Measurements from ENCODE around the gene TOB1.

TOB1 gene

GRCh38 chr17:50832267-50832863 is 33.8 kb downstream of the TOB1 start:
- no peak for DNase-seq (ENCODE audit: low read depth in 2 of 2)

DNA sequence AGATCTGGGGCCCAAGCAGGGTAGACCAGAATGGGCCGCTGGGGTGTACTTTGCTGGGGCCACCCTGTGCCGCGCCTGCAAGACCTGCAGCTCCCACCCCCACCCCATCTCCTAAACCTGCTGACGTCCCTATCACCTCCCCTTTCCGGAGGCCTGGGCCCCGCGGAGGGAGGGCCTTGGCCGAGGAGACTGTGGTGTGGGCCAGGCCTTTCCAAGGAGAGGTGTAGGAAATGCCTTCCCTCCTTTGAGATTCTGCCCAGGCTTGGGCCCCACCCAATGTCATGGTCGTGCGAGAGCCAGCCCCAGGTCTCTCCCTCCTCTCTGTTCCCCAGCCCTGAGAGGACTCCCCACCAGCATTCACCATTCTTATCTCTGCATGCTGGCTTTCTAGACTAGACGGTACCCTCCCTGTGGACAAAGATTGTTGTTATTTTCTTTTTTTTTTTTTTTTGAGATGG is 34.7 kb downstream of the TOB1 start:
- no peak for DNase-seq (ENCODE audit: low read depth in 2 of 2)

- DNase-seq (ENCODE audit: low read depth in 2 of 2): no peak
These were observed 35.2 kb downstream of the TOB1 start for GRCh38 chr17:50830994-50831393.

DNA sequence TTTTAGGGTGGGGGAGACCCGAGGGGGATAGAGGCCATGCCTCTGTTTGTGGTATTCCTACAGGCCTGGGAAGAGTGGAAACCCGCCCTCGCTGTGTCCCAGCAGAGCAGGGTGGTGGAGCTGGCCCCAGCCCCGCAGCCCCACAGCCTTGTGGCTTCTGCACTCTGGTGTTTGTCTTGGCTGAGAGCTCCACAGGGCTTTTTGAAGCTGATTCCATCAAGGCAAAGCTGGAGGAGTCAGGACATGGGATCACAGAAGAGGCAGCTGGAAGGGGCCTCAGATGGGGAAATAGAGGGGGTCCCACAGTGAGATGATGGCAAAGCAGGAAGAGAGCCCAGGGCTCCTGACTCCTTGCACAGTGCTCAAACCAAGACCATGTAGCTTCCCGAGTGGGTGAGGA is 35.8 kb downstream of the TOB1 start:
- DNase-seq (ENCODE audit: low read depth in 2 of 2): no peak

GRCh38 chr17:50829332-50829731 is 36.8 kb downstream of the TOB1 start:
- no peak for DNase-seq (ENCODE audit: low read depth in 2 of 2)

GRCh38 chr17:50828508-50829170 is 37.5 kb downstream of the TOB1 start:
- no peak for DNase-seq (ENCODE audit: low read depth in 2 of 2)

- DNase-seq (ENCODE audit: low read depth in 2 of 2): no peak
These were observed 41.0 kb downstream of the TOB1 start for GRCh38 chr17:50825188-50825587.

- no peak for DNase-seq (ENCODE audit: low read depth in 2 of 2)
These were observed 41.7 kb downstream of the TOB1 start for GRCh38 chr17:50824429-50824828.

- DNase-seq (ENCODE audit: low read depth in 2 of 2): no peak
These were observed 43.6 kb downstream of the TOB1 start for GRCh38 chr17:50822550-50822949.

DNA sequence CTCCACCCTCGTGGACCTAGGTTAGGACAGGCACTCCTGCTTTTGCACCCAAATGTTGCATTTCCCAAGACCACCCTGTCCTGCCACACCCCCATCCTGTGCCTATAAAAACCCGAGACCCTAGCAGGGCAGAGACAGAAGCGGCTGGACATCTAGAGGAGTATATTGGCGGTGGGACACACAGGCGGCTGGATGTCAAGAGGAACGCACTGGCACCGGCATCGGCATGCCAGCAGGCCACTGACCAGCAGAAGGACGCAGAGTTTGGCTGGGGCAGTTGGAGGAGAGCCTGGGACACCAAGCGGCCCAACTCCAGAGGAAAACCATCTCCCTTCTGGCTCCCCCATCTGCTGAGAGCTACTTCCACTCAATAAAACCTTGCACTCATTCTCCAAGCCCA is 45.5 kb downstream of the TOB1 start:
- DNase-seq (ENCODE audit: low read depth in 2 of 2): no peak

- no peak for DNase-seq (ENCODE audit: low read depth in 2 of 2)
These were observed 47.1 kb downstream of the TOB1 start for GRCh38 chr17:50818921-50819657.

DNA sequence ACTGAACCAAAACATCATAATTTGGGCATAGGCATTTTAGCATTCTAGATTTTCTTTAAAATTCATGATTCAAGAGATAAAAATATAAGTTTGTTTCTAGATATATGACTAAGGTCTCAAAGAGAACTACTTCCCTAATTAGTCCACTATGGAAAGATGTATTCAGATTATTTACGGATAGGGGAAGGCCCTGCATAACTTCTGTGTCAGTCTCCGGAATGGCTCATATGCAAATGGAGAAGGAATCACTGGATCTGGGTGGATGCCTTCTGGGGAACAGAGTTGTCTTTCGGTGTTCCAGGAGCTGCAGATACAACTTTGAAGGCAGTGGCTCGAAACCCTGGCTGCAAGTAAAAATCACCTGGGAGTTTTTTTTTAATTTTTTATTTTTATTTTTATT is 47.9 kb downstream of the TOB1 start:
- DNase-seq (ENCODE audit: low read depth in 2 of 2): no peak

GRCh38 chr17:50817838-50818237 is 48.3 kb downstream of the TOB1 start:
- no peak for DNase-seq (ENCODE audit: low read depth in 2 of 2)

DNA sequence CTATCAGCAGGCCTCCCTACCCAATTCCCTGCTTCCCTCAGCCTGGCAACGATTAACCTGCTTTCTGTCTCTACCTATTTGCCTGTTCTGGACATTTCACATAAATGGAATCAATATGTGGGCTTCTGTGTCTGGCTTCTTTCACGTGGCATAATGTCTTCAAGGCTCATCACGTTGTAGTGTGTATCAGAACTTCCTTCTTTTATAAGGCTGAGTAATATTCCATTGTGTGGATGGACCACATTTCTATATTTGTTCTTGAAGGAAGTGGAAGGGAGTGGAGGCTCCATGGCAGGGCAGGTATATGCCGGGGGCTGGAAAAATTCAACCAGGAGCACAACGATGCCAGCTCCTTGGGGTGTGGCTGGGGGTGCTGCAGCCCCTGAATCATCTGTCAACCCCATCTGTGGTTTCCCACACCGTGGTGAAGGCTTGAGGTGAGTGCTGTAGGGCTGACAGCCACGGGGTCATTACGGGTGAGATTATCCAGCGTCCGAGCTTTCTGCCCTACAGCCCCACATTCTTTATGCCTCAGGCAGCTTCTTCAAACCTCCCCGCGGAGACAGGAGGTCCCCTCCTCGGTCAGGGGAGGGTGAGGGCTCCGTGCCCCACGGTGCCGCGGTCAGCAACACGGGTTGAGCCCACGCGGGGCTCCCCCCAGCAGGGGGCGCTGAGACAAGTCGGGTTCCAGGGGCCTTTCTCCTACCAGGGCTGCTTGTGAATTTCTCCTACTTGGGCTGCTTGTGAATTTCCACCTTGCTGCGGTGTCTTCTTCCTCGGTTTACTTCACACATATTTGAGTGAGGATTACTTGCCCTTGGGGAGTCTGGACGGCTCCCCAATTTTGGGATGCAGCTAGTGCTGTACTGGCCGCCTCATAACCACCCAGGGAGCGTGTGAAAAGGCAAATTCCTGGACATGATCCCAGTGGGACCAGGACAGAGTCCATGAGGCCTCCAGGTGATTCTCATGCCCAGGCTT is 49.1 kb downstream of the TOB1 start:
- peak in 1 of 2 donors; percentile 41 for DNase-seq (ENCODE audit: low read depth in 2 of 2)

DNA sequence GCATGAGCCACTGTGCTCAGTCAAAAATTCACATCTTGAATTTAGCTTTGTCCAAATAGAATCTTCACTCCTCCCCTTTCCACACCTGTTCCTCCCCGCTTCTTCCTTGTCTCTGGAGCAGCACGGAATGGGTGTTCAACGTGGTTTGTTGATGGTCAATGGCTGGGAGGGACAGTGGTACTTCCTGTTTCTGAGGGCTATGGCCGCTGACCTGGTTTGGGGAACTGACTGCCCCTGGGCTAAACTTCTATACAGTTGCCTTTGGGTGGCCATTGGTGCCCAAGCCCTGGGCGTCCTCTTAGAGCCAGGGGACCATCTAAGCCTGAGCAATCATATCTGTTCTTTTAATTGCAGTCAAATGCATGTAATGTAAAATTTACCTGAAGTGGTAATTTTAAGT is 49.9 kb downstream of the TOB1 start:
- no peak for DNase-seq (ENCODE audit: low read depth in 2 of 2)

DNA sequence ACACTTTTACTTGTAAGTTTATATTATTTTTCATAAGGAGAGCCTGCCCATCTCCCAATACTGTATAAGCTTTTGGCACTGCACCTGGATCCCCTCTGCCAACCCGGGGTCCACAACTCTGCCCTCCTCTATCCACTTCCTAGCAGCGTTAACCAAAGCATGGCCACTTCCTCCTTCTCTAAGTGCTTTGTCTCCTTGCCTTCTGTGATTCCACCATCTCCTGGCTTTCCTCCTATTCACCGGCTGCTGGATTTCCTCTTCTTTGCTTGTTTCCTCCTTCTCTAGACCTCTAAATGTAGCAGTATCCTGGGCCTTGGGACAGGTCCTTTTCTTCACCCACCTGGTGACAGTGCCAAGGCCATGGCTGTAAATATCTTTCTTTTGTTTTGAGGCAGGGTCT is 50.8 kb downstream of the TOB1 start:
- DNase-seq (ENCODE audit: low read depth in 2 of 2): no peak

DNA sequence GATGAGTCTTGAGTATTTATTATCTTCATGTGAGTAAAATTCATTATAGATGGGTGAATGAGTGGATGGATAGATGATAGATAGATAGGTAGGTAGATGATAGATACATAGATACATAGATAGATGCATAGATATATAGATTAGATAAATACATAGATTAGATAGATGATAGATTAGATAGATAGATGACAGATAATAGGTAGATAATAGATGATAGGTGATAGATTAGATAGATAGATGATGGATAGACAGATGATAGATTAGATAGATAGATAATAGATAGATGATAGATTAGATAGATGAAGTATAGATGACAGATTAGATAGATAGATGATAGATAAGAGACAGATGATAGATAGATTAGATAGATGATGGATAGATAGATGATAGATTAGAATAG is 52.6 kb downstream of the TOB1 start:
- no peak for DNase-seq (ENCODE audit: low read depth in 2 of 2)
